ENCODE data around the gene HECTD4. TPM values are rescaled to one million over a fixed set of nuclear protein-coding genes. Genes with fewer than 3 reads are reported as not detected.

Gene HECTD4
- total RNA-seq, 1 donor from 2014 or later, result 10.4 TPM

GRCh38 chr12:112330706-112331105, 51.5 kb downstream of the HECTD4 start:
- no peak overlapping the region for H3K4me3 ChIP-seq (ENCODE audit: low read depth, low read length)
- no peak for DNase-seq (ENCODE audit: low read depth)
- no peak for TF ChIP-seq CTCF (conservative IDR thresholded peaks at IDR 0.05; ENCODE audit: low read depth, low read length)

GRCh38 chr12:112328456-112329124, 53.6 kb downstream of the HECTD4 start:
- no peak for TF ChIP-seq CTCF (conservative IDR thresholded peaks at IDR 0.05; ENCODE audit: low read depth, low read length)
- H3K4me3 ChIP-seq (ENCODE audit: low read depth, low read length), result no peak overlapping the region
- no peak for DNase-seq (ENCODE audit: low read depth)

DNA sequence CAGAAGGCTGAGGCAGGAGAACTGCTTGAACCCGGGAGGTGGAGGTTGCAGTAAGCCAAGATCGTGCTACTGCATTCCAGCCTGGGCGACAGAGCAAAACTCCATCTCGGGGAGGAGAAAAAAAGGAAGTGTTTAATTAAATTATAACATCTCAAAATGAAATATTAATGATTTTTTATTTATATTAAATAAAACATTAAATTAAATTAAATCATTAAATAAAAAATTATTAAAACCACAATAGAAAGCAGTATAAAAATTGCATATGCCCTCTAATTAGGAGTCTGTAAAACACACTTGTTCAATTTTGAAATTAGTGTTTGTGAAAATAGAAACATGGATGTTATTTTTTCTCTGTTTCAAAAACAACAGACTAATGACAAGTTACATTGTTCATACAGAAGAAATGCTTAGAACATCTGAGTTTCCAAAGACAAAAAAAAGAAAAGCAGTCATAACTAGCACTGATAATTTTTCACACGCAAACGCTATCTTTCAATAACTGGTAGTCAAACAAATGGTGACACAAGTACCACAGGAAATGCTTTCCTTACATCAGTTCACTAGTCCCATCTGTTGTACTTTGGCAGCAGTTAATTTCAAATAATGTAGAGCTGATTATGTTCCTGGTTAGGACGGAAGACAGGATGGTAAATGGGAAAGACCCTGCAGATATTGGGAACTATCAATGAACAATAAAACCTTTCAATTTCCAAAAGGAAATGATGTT, 54.9 kb downstream of the HECTD4 start:
- no peak for TF ChIP-seq CTCF (conservative IDR thresholded peaks at IDR 0.05; ENCODE audit: low read depth, low read length)
- no peak for DNase-seq (ENCODE audit: low read depth)
- H3K4me3 ChIP-seq (ENCODE audit: low read depth, low read length), result no peak overlapping the region

GRCh38 chr12:112325622-112326207, 56.5 kb downstream of the HECTD4 start:
- no peak overlapping the region for H3K4me3 ChIP-seq (ENCODE audit: low read depth, low read length)
- no peak for DNase-seq (ENCODE audit: low read depth)
- no peak for TF ChIP-seq CTCF (conservative IDR thresholded peaks at IDR 0.05; ENCODE audit: low read depth, low read length)

DNA sequence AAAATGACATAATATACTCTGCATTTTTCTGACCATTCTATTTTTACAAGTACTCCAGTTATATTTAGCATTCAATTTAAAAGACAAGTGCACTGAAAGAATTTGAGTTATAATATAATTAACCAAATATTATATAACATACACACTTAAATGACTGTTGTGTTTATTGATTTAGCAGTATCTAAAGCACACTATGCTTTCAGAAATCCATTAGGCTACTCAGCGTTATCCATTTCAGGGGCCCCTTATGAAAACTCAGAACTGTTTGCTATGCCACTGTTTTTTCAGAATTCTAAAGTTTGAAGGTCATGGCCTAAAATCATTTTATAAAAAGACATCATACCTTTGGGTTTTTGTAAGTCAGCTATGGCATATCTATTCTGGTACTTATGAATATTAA, 57.1 kb downstream of the HECTD4 start:
- no peak for DNase-seq (ENCODE audit: low read depth)
- no peak overlapping the region for H3K4me3 ChIP-seq (ENCODE audit: low read depth, low read length)
- TF ChIP-seq CTCF (conservative IDR thresholded peaks at IDR 0.05; ENCODE audit: low read depth, low read length), result no peak

- DNase-seq (ENCODE audit: low read depth), result no peak
- TF ChIP-seq CTCF (conservative IDR thresholded peaks at IDR 0.05; ENCODE audit: low read depth, low read length), result no peak
- H3K4me3 ChIP-seq (ENCODE audit: low read depth, low read length), result no peak overlapping the region
Observed at GRCh38 chr12:112322882-112323547, 59.2 kb downstream of the HECTD4 start.

All from epithelial cell of proximal tubule (primary cell).